SK-N-SH (cell line): Measurements from ENCODE around the gene BABAM1. TPM values are rescaled to one million over a fixed set of nuclear protein-coding genes. Genes with fewer than 3 reads are reported as not detected.

Source experiments
- CTCF ChIA-PET: fragments of 300-600, 350-600 bp; formaldehyde crosslinking; extraction: SDS; loops from one replicate; lab custom pipeline; 2021; lab: Yijun Ruan, JAX
- POLR2A ChIA-PET: fragments of 350-600 bp; sonication (Branson Sonifier 250); formaldehyde crosslinking; extraction: SDS; loops from one replicate; lab custom pipeline; 2020; ENCODE audit warnings: antibody characterized with exemption, inconsistent platforms; lab: Yijun Ruan, JAX
- DNase-seq: peaks from one replicate; pipeline ENCODE4 v3.0.0; 2012
- H2AFZ ChIP-seq: fragments of 200-600 bp; sonication (generic); 2 replicates; pipeline ENCODE4 v1.8.1; 2016; ENCODE audit warnings: antibody characterized with exemption, mild to moderate bottlenecking, low read depth
- H3F3A ChIP-seq: fragments of 200-600 bp; sonication (generic); replicated peaks from 2 replicates; pipeline ENCODE3; 2016; ENCODE audit warnings: antibody characterized with exemption, mild to moderate bottlenecking; ENCODE audit not compliant: insufficient read depth
- H3K27ac ChIP-seq, 2 experiments: fragments of 200-500 bp in 1 of 2; fragments of 200-600 bp in 1 of 2; sonication (Bioruptor generic) in 1 of 2; sonication (generic), shearing (Covaris generic) in 1 of 2; 2 replicates each; pipeline versions ENCODE4 v1.5.1 to v1.6.1; 2014 to 2016; ENCODE audit warnings: low read depth in 2 of 2, inconsistent platforms in 1 of 2, low read length in 1 of 2, mild to moderate bottlenecking in 1 of 2, mixed read lengths in 1 of 2
- H3K27me3 ChIP-seq: fragments of 200-600 bp; sonication (generic), shearing (Covaris generic); 2 replicates; pipeline ENCODE4 v1.6.1; 2016; ENCODE audit warnings: mixed run types; ENCODE audit not compliant: insufficient read depth
- H3K36me3 ChIP-seq, 2 experiments: fragments of 200-500 bp in 1 of 2; fragments of 200-600 bp in 1 of 2; sonication (Bioruptor generic) in 1 of 2; sonication (generic) in 1 of 2; replicated peaks in 1 of 2; 2 replicates each; pipeline versions ENCODE3 to v1.5.1; 2014 to 2016; ENCODE audit warnings: low read length in 1 of 2, mild to moderate bottlenecking in 1 of 2; ENCODE audit not compliant: insufficient read depth in 2 of 2, control insufficient read depth in 1 of 2
- H3K4me1 ChIP-seq, 2 experiments: fragments of 200-500 bp in 1 of 2; fragments of 200-600 bp in 1 of 2; sonication (Bioruptor generic) in 1 of 2; sonication (generic), shearing (Covaris generic) in 1 of 2; 2 replicates each; pipeline versions ENCODE4 v1.5.1 to v1.6.1; 2014 to 2016; ENCODE audit warnings: low read depth in 1 of 2, low read length in 1 of 2, mixed run types in 1 of 2; ENCODE audit not compliant: insufficient read depth in 2 of 2, control insufficient read depth in 1 of 2
- H3K4me2 ChIP-seq: fragments of 200-600 bp; sonication (generic), shearing (Covaris generic); 2 replicates; pipeline ENCODE4 v1.6.1; 2017; ENCODE audit warnings: mixed run types
- H3K4me3 ChIP-seq, 2 experiments: fragments of 200-500 bp in 1 of 2; fragments of 200-600 bp in 1 of 2; sonication (Bioruptor generic) in 1 of 2; sonication (generic), shearing (Covaris generic) in 1 of 2; 2 replicates each; pipeline versions ENCODE4 v1.5.1 to v1.8.1; 2014 to 2016; ENCODE audit warnings: low read depth in 2 of 2, inconsistent platforms in 1 of 2, low read length in 1 of 2, mild to moderate bottlenecking in 1 of 2, mixed read lengths in 1 of 2, moderate library complexity in 1 of 2
- H3K79me2 ChIP-seq: fragments of 200-600 bp; sonication (generic); 2 replicates; pipeline ENCODE4 v1.8.1; 2017; ENCODE audit warnings: mild to moderate bottlenecking; ENCODE audit not compliant: insufficient read depth
- H3K9ac ChIP-seq: fragments of 200-600 bp; sonication (generic); 2 replicates; pipeline ENCODE4 v1.6.1; 2017; ENCODE audit warnings: mixed run types
- H3K9me2 ChIP-seq: fragments of 200-600 bp; sonication (generic); 2 replicates; pipeline ENCODE4 v1.6.1; 2017; ENCODE audit warnings: mixed run types
- H3K9me3 ChIP-seq: fragments of 200-600 bp; sonication (generic); 2 replicates; pipeline ENCODE4 v1.6.1; 2017; ENCODE audit warnings: mixed run types, mild to moderate bottlenecking, moderate library complexity
- H4K20me1 ChIP-seq: fragments of 200-600 bp; sonication (generic); 2 replicates; pipeline ENCODE4 v1.6.1; 2017; ENCODE audit warnings: mild to moderate bottlenecking, mixed run types; ENCODE audit not compliant: insufficient read depth
- FOSL2 ChIP-seq: IDR thresholded peaks from 2 replicates; pipeline ENCODE4 v1.4.0; 2012; ENCODE audit warnings: low read depth, mild to moderate bottlenecking, moderate library complexity, borderline replicate concordance
- MXI1 ChIP-seq: IDR thresholded peaks from 2 replicates; pipeline ENCODE4 v1.6.1; 2012; ENCODE audit warnings: mild to moderate bottlenecking, low read depth, low read length, improper control_type of control experiment
- NRF1 ChIP-seq: IDR thresholded peaks from 2 replicates; pipeline ENCODE4 v1.6.1; 2012; ENCODE audit warnings: low read depth, mild to moderate bottlenecking, low read length
- POLR2AphosphoS5 ChIP-seq: IDR thresholded peaks from 2 replicates; pipeline ENCODE4 v1.6.1; 2012; ENCODE audit warnings: low read depth, low read length
- WGBS: methylation state at CpG from one replicate; pipeline ENCODE4 v1.1.6; 2017; ENCODE audit warnings: low lambda C conversion rate; 5-methylcytosine and 5-hydroxymethylcytosine counted together
- polyA plus RNA-seq, 3 experiments: library from polyadenylated mRNA; depleted of rRNA; stranded (reverse); fragments of >200 nt; gene quantifications; 2 replicates each; pipeline ENCODE4 v1.2.3, GENCODE V29; 2012
- TF ChIP-seq, protein P1 (sequence below): IDR thresholded peaks from 2 replicates; pipeline ENCODE4 v1.6.1; 2012; ENCODE audit warnings: mild to moderate bottlenecking, low read depth, low read length, moderate library complexity

Gene BABAM1
- polyA plus RNA-seq, 1 of the 3 experiments (the other 2 are of a cell fraction), result 192 TPM

DNA sequence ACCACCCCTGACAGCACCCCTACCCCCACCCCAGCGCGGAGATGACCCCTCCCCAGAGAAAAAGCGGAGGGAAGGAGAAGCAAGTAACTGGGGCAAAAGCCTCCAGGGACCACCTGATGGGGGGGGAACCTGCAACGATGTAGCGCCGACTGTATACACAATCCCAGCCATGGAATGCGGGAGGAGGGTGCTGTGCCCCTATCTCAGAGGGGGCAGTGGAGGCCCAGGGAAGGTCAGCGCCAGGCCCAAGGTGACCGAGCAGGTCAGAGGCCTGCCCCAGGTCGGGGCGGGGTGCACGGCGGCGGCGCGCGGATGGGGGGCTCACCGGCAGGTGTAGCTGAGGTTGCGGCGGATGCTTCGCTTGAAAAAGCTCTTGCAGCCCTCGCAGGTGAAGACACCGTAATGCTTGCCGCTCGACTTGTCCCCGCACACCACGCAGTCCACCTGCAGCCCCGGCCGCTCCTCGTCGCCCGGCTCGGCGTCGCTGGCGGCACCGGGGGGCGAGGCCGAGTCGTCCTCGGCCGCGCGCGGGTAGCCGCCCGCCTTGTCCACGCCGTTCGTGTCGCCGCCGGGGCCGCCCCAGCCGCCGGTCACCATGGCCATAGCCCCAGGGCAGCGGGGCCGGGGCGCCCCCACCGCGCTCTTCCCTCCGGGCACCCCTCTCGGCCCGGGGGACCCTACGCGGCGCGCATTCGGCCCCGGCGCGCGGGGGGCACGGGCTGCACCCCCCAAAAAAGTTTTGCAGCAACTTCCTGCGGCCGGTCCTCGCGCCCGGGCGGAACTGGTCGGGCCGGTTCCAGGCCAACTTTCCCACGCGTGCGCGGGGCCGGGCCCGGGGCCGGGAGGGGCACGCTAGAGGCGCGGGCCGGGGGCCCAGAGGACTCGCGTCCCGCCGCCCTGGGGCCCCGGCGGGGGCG is 22.4 kb upstream of the BABAM1 start:
- peak overlapping the region; percentile 92 to 97 for H3K4me3 ChIP-seq
- peak; percentile 55 for DNase-seq
- H3K4me2 ChIP-seq, result peak overlapping the region; percentile 99
- peaks cover 16% of the 10 kb centered on the region; the same call in 1 of the 2 replicates for H4K20me1 ChIP-seq
- CTCF ChIA-PET, result interaction anchor here (1.1 to 3.1 kb wide), 3 partner anchors 9 to 38 kb away, joined by 3 to 13 read pairs (median 4); no protein-coding TSS in a partner anchor
- H3K9me2 ChIP-seq, result no peaks in the 10 kb centered on the region
- H3F3A ChIP-seq, result peaks cover 11% of the 10 kb centered on the region
- H3K27me3 ChIP-seq, result no peaks in the 10 kb centered on the region
- peak overlapping the region; percentile 67 for H3K9ac ChIP-seq
- H3K27ac ChIP-seq, result peak overlapping the region; percentile 34 to 81; a peak in 3 of 4 replicates
- peaks cover 6 to 27% of the 10 kb centered on the region in 2 experiments; a peak in 2 of 4 replicates for H3K4me1 ChIP-seq
- POLR2A ChIA-PET, result interaction anchor here (1.4 to 3.7 kb wide), 4 partner anchors 10 to 36 kb away, joined by 3 to 15 read pairs (median 8); partner anchors contain the start of genes ANKLE1, BABAM1 and USE1
- peaks cover 3 to 7% of the 10 kb centered on the region in 2 experiments for H3K36me3 ChIP-seq
- H2AFZ ChIP-seq, result peak overlapping the region; percentile 46; the same call in 1 of the 2 replicates
- TF ChIP-seq FOSL2 (no peak), NRF1 (0 out of 2 replicates have a peak, but pooled peaks have one; percentile 34)
- TF ChIP-seq, protein P1, sequence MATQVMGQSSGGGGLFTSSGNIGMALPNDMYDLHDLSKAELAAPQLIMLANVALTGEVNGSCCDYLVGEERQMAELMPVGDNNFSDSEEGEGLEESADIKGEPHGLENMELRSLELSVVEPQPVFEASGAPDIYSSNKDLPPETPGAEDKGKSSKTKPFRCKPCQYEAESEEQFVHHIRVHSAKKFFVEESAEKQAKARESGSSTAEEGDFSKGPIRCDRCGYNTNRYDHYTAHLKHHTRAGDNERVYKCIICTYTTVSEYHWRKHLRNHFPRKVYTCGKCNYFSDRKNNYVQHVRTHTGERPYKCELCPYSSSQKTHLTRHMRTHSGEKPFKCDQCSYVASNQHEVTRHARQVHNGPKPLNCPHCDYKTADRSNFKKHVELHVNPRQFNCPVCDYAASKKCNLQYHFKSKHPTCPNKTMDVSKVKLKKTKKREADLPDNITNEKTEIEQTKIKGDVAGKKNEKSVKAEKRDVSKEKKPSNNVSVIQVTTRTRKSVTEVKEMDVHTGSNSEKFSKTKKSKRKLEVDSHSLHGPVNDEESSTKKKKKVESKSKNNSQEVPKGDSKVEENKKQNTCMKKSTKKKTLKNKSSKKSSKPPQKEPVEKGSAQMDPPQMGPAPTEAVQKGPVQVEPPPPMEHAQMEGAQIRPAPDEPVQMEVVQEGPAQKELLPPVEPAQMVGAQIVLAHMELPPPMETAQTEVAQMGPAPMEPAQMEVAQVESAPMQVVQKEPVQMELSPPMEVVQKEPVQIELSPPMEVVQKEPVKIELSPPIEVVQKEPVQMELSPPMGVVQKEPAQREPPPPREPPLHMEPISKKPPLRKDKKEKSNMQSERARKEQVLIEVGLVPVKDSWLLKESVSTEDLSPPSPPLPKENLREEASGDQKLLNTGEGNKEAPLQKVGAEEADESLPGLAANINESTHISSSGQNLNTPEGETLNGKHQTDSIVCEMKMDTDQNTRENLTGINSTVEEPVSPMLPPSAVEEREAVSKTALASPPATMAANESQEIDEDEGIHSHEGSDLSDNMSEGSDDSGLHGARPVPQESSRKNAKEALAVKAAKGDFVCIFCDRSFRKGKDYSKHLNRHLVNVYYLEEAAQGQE, result 0 out of 2 replicates have a peak, but pooled peaks have one; percentile 4
- peaks cover 54% of the 10 kb centered on the region for H3K79me2 ChIP-seq
- no peaks in the 10 kb centered on the region for H3K9me3 ChIP-seq
- 1% methylated on average over 14 of the region's 100 CpGs for WGBS

GRCh38 chr19:17245535-17245984 is 21.7 kb upstream of the BABAM1 start, which contains the start of gene NR2F6:
NR2F6 (minus strand) TSS chr19:17245919; CDS start chr19:17245220, 699 bp downstream.
- H4K20me1 ChIP-seq, result peaks cover 16% of the 10 kb centered on the region; the same call in 1 of the 2 replicates
- CTCF ChIA-PET, result no interaction called here
- no peaks in the 10 kb centered on the region for H3K9me2 ChIP-seq
- peaks cover 47% of the 10 kb centered on the region for H3K79me2 ChIP-seq
- peak; percentile 39 for TF ChIP-seq MXI1
- 0 out of 2 replicates have a peak, but pooled peaks have one; percentile 11 for TF ChIP-seq POLR2AphosphoS5
- TF ChIP-seq, protein P1, result no peak
- WGBS, result under 1% methylated on average over 20 of the region's 72 CpGs
- POLR2A ChIA-PET, result interaction anchor here (0.6 kb wide), 1 partner anchor 16 kb away, joined by 5 read pairs; no protein-coding TSS in a partner anchor
- peak within 1 kb of the TSS; percentile 67 for H3K9ac ChIP-seq
- H3K4me1 ChIP-seq, result peaks cover 6 to 25% of the 10 kb centered on the region in 2 experiments; a peak in 2 of 4 replicates
- no peaks in the 10 kb centered on the region for H3K27me3 ChIP-seq
- H3K27ac ChIP-seq, result peak within 1 kb of the TSS; percentile 22 to 81; a peak in 3 of 4 replicates
- H2AFZ ChIP-seq, result peak within 1 kb of the TSS; percentile 83
- H3K9me3 ChIP-seq, result no peaks in the 10 kb centered on the region
- peak within 1 kb of the TSS; percentile 92 to 97 for H3K4me3 ChIP-seq
- DNase-seq, result no peak
- peaks cover 4% of the 10 kb centered on the region for H3F3A ChIP-seq
- peaks cover 1 to 3% of the 10 kb centered on the region in 2 experiments for H3K36me3 ChIP-seq
- H3K4me2 ChIP-seq, result peak within 1 kb of the TSS; percentile 99
